ENCODE data around the gene MSH5. TPM values are rescaled to one million over a fixed set of nuclear protein-coding genes. Genes with fewer than 3 reads are reported as not detected.

MSH5 gene
- total RNA-seq, 1 experiment from 2014 or later: 58.4 TPM

GRCh38 chr6:31763619-31763940, 23.8 kb downstream of the MSH5 start:
- Histone ChIP-seq H3K4me2 (ENCODE audit: low read depth, low read length, poor library complexity, severe bottlenecking) (no peak overlapping the region), H3K27me3 (ENCODE audit: low read length) (no peaks in the 10 kb centered on the region), H3K4me3 (ENCODE audit: low read length) (no peak overlapping the region), H3K9ac (ENCODE audit: low read length) (no peak overlapping the region), H2AFZ (ENCODE audit: low read length) (no peak overlapping the region), H3K9me2 (replicated peaks; ENCODE audit: insufficient read depth, low read length) (no peaks in the 10 kb centered on the region), H3K27ac (ENCODE audit: low read length) (no peak overlapping the region), H3K79me2 (ENCODE audit: low read length) (no peaks in the 10 kb centered on the region), H3K9me3 (ENCODE audit: low read length) (no peaks in the 10 kb centered on the region), H4K20me1 (ENCODE audit: insufficient read depth, low read depth, low read length) (no peaks in the 10 kb centered on the region), H3K4me1 (ENCODE audit: low read length) (no peaks in the 10 kb centered on the region), H3K36me3 (ENCODE audit: insufficient read depth, low read length) (0 out of 2 replicates have a peak, but pooled peaks cover 7% of the 10 kb centered on the region)
- DNase-seq: no peak

- Histone ChIP-seq H3K4me3 (ENCODE audit: low read length) (no peak overlapping the region), H3K9ac (ENCODE audit: low read length) (no peak overlapping the region), H3K4me2 (ENCODE audit: low read depth, low read length, poor library complexity, severe bottlenecking) (no peak overlapping the region), H3K9me2 (replicated peaks; ENCODE audit: insufficient read depth, low read length) (no peaks in the 10 kb centered on the region), H3K27ac (ENCODE audit: low read length) (no peak overlapping the region), H3K9me3 (ENCODE audit: low read length) (no peaks in the 10 kb centered on the region), H3K27me3 (ENCODE audit: low read length) (no peaks in the 10 kb centered on the region), H2AFZ (ENCODE audit: low read length) (no peak overlapping the region), H3K4me1 (ENCODE audit: low read length) (no peaks in the 10 kb centered on the region), H3K36me3 (ENCODE audit: insufficient read depth, low read length) (0 out of 2 replicates have a peak, but pooled peaks cover 7% of the 10 kb centered on the region), H4K20me1 (ENCODE audit: insufficient read depth, low read depth, low read length) (no peaks in the 10 kb centered on the region), H3K79me2 (ENCODE audit: low read length) (no peaks in the 10 kb centered on the region)
- DNase-seq: no peak
These were observed 24.4 kb downstream of the MSH5 start for GRCh38 chr6:31764198-31764597.

GRCh38 chr6:31765559-31765909, 25.7 kb downstream of the MSH5 start:
- Histone ChIP-seq H3K4me2 (ENCODE audit: low read depth, low read length, poor library complexity, severe bottlenecking) (no peak overlapping the region), H3K9ac (ENCODE audit: low read length) (no peak overlapping the region), H3K9me2 (replicated peaks; ENCODE audit: insufficient read depth, low read length) (no peaks in the 10 kb centered on the region), H3K36me3 (ENCODE audit: insufficient read depth, low read length) (0 out of 2 replicates have a peak, but pooled peaks cover 7% of the 10 kb centered on the region), H4K20me1 (ENCODE audit: insufficient read depth, low read depth, low read length) (no peaks in the 10 kb centered on the region), H3K4me1 (ENCODE audit: low read length) (no peaks in the 10 kb centered on the region), H3K79me2 (ENCODE audit: low read length) (no peaks in the 10 kb centered on the region), H3K9me3 (ENCODE audit: low read length) (no peaks in the 10 kb centered on the region), H3K27me3 (ENCODE audit: low read length) (no peaks in the 10 kb centered on the region), H3K27ac (ENCODE audit: low read length) (no peak overlapping the region), H3K4me3 (ENCODE audit: low read length) (no peak overlapping the region), H2AFZ (ENCODE audit: low read length) (no peak overlapping the region)
- DNase-seq: no peak

- no peak overlapping the region for H3K9ac ChIP-seq (ENCODE audit: low read length)
- H4K20me1 ChIP-seq (ENCODE audit: insufficient read depth, low read depth, low read length): no peaks in the 10 kb centered on the region
- 0 out of 2 replicates have a peak, but pooled peaks cover 7% of the 10 kb centered on the region for H3K36me3 ChIP-seq (ENCODE audit: insufficient read depth, low read length)
- H3K79me2 ChIP-seq (ENCODE audit: low read length): no peaks in the 10 kb centered on the region
- H3K4me2 ChIP-seq (ENCODE audit: low read depth, low read length, poor library complexity, severe bottlenecking): no peak overlapping the region
- no peak overlapping the region for H3K27ac ChIP-seq (ENCODE audit: low read length)
- H2AFZ ChIP-seq (ENCODE audit: low read length): no peak overlapping the region
- no peak for DNase-seq
- H3K4me3 ChIP-seq (ENCODE audit: low read length): no peak overlapping the region
- H3K27me3 ChIP-seq (ENCODE audit: low read length): no peaks in the 10 kb centered on the region
- H3K4me1 ChIP-seq (ENCODE audit: low read length): no peaks in the 10 kb centered on the region
- no peaks in the 10 kb centered on the region for H3K9me2 ChIP-seq (replicated peaks; ENCODE audit: insufficient read depth, low read length)
- no peaks in the 10 kb centered on the region for H3K9me3 ChIP-seq (ENCODE audit: low read length)
These were observed 26.3 kb downstream of the MSH5 start for GRCh38 chr6:31765910-31766794.

GRCh38 chr6:31767096-31767645, 27.4 kb downstream of the MSH5 start:
- no peak overlapping the region for H3K4me2 ChIP-seq (ENCODE audit: low read depth, low read length, poor library complexity, severe bottlenecking)
- H3K4me3 ChIP-seq (ENCODE audit: low read length): no peak overlapping the region
- H3K36me3 ChIP-seq (ENCODE audit: insufficient read depth, low read length): 0 out of 2 replicates have a peak, but pooled peaks cover 7% of the 10 kb centered on the region
- no peaks in the 10 kb centered on the region for H3K4me1 ChIP-seq (ENCODE audit: low read length)
- H3K9me3 ChIP-seq (ENCODE audit: low read length): no peaks in the 10 kb centered on the region
- H3K9ac ChIP-seq (ENCODE audit: low read length): no peak overlapping the region
- no peak overlapping the region for H3K27ac ChIP-seq (ENCODE audit: low read length)
- no peaks in the 10 kb centered on the region for H3K9me2 ChIP-seq (replicated peaks; ENCODE audit: insufficient read depth, low read length)
- H3K27me3 ChIP-seq (ENCODE audit: low read length): no peaks in the 10 kb centered on the region
- no peak overlapping the region for H2AFZ ChIP-seq (ENCODE audit: low read length)
- H3K79me2 ChIP-seq (ENCODE audit: low read length): no peaks in the 10 kb centered on the region
- no peak for DNase-seq
- H4K20me1 ChIP-seq (ENCODE audit: insufficient read depth, low read depth, low read length): no peaks in the 10 kb centered on the region

GRCh38 chr6:31768363-31769257, 28.8 kb downstream of the MSH5 start:
- Histone ChIP-seq H4K20me1 (ENCODE audit: insufficient read depth, low read depth, low read length) (no peaks in the 10 kb centered on the region), H2AFZ (ENCODE audit: low read length) (no peak overlapping the region), H3K9me2 (replicated peaks; ENCODE audit: insufficient read depth, low read length) (no peaks in the 10 kb centered on the region), H3K27me3 (ENCODE audit: low read length) (no peaks in the 10 kb centered on the region), H3K4me2 (ENCODE audit: low read depth, low read length, poor library complexity, severe bottlenecking) (no peak overlapping the region), H3K4me1 (ENCODE audit: low read length) (no peaks in the 10 kb centered on the region), H3K9me3 (ENCODE audit: low read length) (no peaks in the 10 kb centered on the region), H3K36me3 (ENCODE audit: insufficient read depth, low read length) (0 out of 2 replicates have a peak, but pooled peaks cover 4% of the 10 kb centered on the region), H3K9ac (ENCODE audit: low read length) (no peak overlapping the region), H3K4me3 (ENCODE audit: low read length) (no peak overlapping the region), H3K79me2 (ENCODE audit: low read length) (no peaks in the 10 kb centered on the region), H3K27ac (ENCODE audit: low read length) (no peak overlapping the region)
- no peak for DNase-seq

GRCh38 chr6:31769684-31770371, 30.0 kb downstream of the MSH5 start:
- H3K36me3 ChIP-seq (ENCODE audit: insufficient read depth, low read length): no peaks in the 10 kb centered on the region
- no peaks in the 10 kb centered on the region for H3K9me2 ChIP-seq (replicated peaks; ENCODE audit: insufficient read depth, low read length)
- no peak overlapping the region for H3K27ac ChIP-seq (ENCODE audit: low read length)
- no peaks in the 10 kb centered on the region for H3K4me1 ChIP-seq (ENCODE audit: low read length)
- peak; percentile 96 for DNase-seq
- no peak overlapping the region for H3K4me2 ChIP-seq (ENCODE audit: low read depth, low read length, poor library complexity, severe bottlenecking)
- no peaks in the 10 kb centered on the region for H3K9me3 ChIP-seq (ENCODE audit: low read length)
- no peaks in the 10 kb centered on the region for H4K20me1 ChIP-seq (ENCODE audit: insufficient read depth, low read depth, low read length)
- H3K27me3 ChIP-seq (ENCODE audit: low read length): no peaks in the 10 kb centered on the region
- 0 out of 2 replicates have a peak overlapping the region, but pooled peaks have one; percentile 55 for H2AFZ ChIP-seq (ENCODE audit: low read length)
- H3K4me3 ChIP-seq (ENCODE audit: low read length): no peak overlapping the region
- H3K9ac ChIP-seq (ENCODE audit: low read length): no peak overlapping the region
- H3K79me2 ChIP-seq (ENCODE audit: low read length): no peaks in the 10 kb centered on the region
